Naive thymus-derived CD8-positive, alpha-beta T cell (primary cell): ENCODE data around the gene PLEKHG5. TPM values are rescaled to one million over a fixed set of nuclear protein-coding genes. Genes with fewer than 3 reads are reported as not detected.

Experiments used
- ATAC-seq, 2 donors: fragments of 150-1000 bp; cut with Tn5 transposase in 1 of 2; sonication (Bioruptor Pico), chemical (Tn5 transposase) in 1 of 2; 1 replicate in 1 of 2; 2 replicates in 1 of 2; pipeline ENCODE4 v1.10.0; 2021; ENCODE audit warnings: mild to moderate bottlenecking in 2 of 2, moderate library complexity in 2 of 2
- POLR2A ChIA-PET: fragments of 350-600 bp; sonication (Branson Sonifier 250); formaldehyde crosslinking; loops from one replicate; lab custom pipeline; 2021; ENCODE audit warnings: antibody characterized with exemption; lab: Charles Lee
- DNase-seq, 10 donors: peaks; one replicate each; pipeline versions ENCODE4 v3.0.0 to v3.0.0-alpha.2; 2020 to 2022
- H3K27ac Mint-ChIP-seq, 10 donors: one replicate each; pipeline ENCODE4 v1.8.0; 2020 to 2022; ENCODE audit warnings: mild to moderate bottlenecking in 10 of 10, mixed read lengths in 10 of 10, moderate library complexity in 4 of 10, inconsistent platforms in 1 of 10
- H3K27me3 Mint-ChIP-seq, 5 donors: one replicate each; pipeline ENCODE4 v1.8.0; 2021 to 2022; ENCODE audit warnings: mixed read lengths in 5 of 5
- H3K36me3 Mint-ChIP-seq, 3 donors: one replicate each; pipeline ENCODE4 v1.8.0; 2020 to 2022; ENCODE audit warnings: mixed read lengths in 3 of 3, mild to moderate bottlenecking in 2 of 3, inconsistent platforms in 1 of 3
- H3K4me1 Mint-ChIP-seq, 4 donors: one replicate each; pipeline ENCODE4 v1.8.0; 2021 to 2022; ENCODE audit warnings: mixed read lengths in 4 of 4
- H3K4me3 Mint-ChIP-seq, 10 donors: one replicate each; pipeline ENCODE4 v1.8.0; 2020 to 2022; ENCODE audit warnings: mild to moderate bottlenecking in 10 of 10, mixed read lengths in 10 of 10, moderate library complexity in 6 of 10, inconsistent platforms in 1 of 10
- H3K9me3 Mint-ChIP-seq, 9 donors: one replicate each; pipeline ENCODE4 v1.8.0; 2020 to 2022; ENCODE audit warnings: mixed read lengths in 9 of 9, mild to moderate bottlenecking in 3 of 9, inconsistent platforms in 1 of 9, moderate library complexity in 1 of 9
- polyA plus RNA-seq, 3 donors: library from polyadenylated mRNA; unstranded; fragments of 300-500 nt; fragmentation: Illumina TruSeq; gene quantifications; one replicate each; pipeline ENCODE4 v1.2.3, GENCODE V29; 2021
- total RNA-seq, 8 experiments: library from RNA in 2 of 8; stranded (reverse) in 2 of 8; gene quantifications; one replicate each; pipeline ENCODE4 v1.2.3 and lab custom pipeline; 2021 to 2026

Gene PLEKHG5
- total and polyA plus RNA-seq, 5 experiments from 2014 or later, result 0.57 to 7.0 (median 1.4) TPM

GRCh38 chr1:6465461-6466005, 25.9 kb downstream of the PLEKHG5 start:
- H3K9me3 Mint-ChIP-seq, result no peaks in the 10 kb centered on the region
- H3K27ac Mint-ChIP-seq, result peak overlapping the region; percentile 82 to 96 (median 92)
- peaks cover 24 to 46% (median 40%) of the 10 kb centered on the region in 4 donors for H3K4me1 Mint-ChIP-seq

GRCh38 chr1:6464915-6465314, 26.6 kb downstream of the PLEKHG5 start:
- Mint-ChIP-seq H3K36me3 (peaks cover 0 to 35% (median 12%) of the 10 kb centered on the region in 3 donors), H3K27ac (peak overlapping the region; percentile 87 to 96 (median 93)), H3K9me3 (no peaks in the 10 kb centered on the region), H3K4me1 (peaks cover 26 to 52% (median 44%) of the 10 kb centered on the region in 4 donors), H3K27me3 (peaks cover 0 to 2% (median 0%) of the 10 kb centered on the region in 5 donors), H3K4me3 (peak overlapping the region; percentile 88 to 97 (median 91))
- POLR2A ChIA-PET, result interaction anchor here (1.4 to 3.8 kb wide), 4 partner anchors 10 to 33 kb away, joined by 4 to 25 read pairs (median 8); no protein-coding TSS in a partner anchor
- ATAC-seq (no peak), DNase-seq (no peak)

More at GRCh38 chr1:6465461-6466005, 25.9 kb downstream of the PLEKHG5 start:
- peak overlapping the region; percentile 88 to 97 (median 91) for H3K4me3 Mint-ChIP-seq
- peak; percentile 60 to 65 for ATAC-seq
- POLR2A ChIA-PET, result interaction anchor here (0.7 to 3.8 kb wide), 12 partner anchors 10 to 267 kb away, joined by 3 to 25 read pairs (median 5); partner anchors contain the start of genes ACOT7, ESPN and PLEKHG5
- H3K36me3 Mint-ChIP-seq, result peaks cover 0 to 35% (median 11%) of the 10 kb centered on the region in 3 donors
- peak in 7 of 10 donors; percentile 33 to 57 (median 46) for DNase-seq
- H3K27me3 Mint-ChIP-seq, result peaks cover 0 to 2% (median 0%) of the 10 kb centered on the region in 5 donors

GRCh38 chr1:6464514-6464836, 27.0 kb downstream of the PLEKHG5 start:
- no peak for ATAC-seq
- Mint-ChIP-seq H3K4me3 (peak overlapping the region; percentile 88 to 97 (median 91)), H3K27ac (peak overlapping the region; percentile 87 to 96 (median 92)), H3K4me1 (peaks cover 29 to 57% (median 48%) of the 10 kb centered on the region in 4 donors), H3K36me3 (peaks cover 0 to 35% (median 12%) of the 10 kb centered on the region in 3 donors), H3K9me3 (no peaks in the 10 kb centered on the region), H3K27me3 (peaks cover 0 to 4% (median 0%) of the 10 kb centered on the region in 5 donors)
- POLR2A ChIA-PET, result interaction anchor here (1.6 to 3.8 kb wide), 3 partner anchors 9 to 22 kb away, joined by 5 to 25 read pairs (median 11); no protein-coding TSS in a partner anchor
- no peak for DNase-seq

- Mint-ChIP-seq H3K27me3 (peaks cover 0 to 5% (median 0%) of the 10 kb centered on the region in 5 donors), H3K27ac (peak overlapping the region; percentile 72 to 95 (median 91)), H3K9me3 (no peaks in the 10 kb centered on the region), H3K4me1 (peaks cover 32 to 61% (median 51%) of the 10 kb centered on the region in 4 donors), H3K4me3 (peak overlapping the region in 9 of 10 donors; percentile 21 to 88 (median 54)), H3K36me3 (peaks cover 0 to 35% (median 12%) of the 10 kb centered on the region in 3 donors)
- ATAC-seq (no peak), DNase-seq (no peak)
- POLR2A ChIA-PET, result interaction anchor here (0.8 to 4.7 kb wide), 7 partner anchors 8 to 28 kb away, joined by 3 to 30 read pairs (median 3); partner anchors contain the start of gene PLEKHG5
Observed at GRCh38 chr1:6463120-6463412, 28.4 kb downstream of the PLEKHG5 start.

GRCh38 chr1:6462412-6463119, 28.9 kb downstream of the PLEKHG5 start:
- peaks cover 32 to 62% (median 51%) of the 10 kb centered on the region in 4 donors for H3K4me1 Mint-ChIP-seq
- H3K27ac Mint-ChIP-seq, result peak overlapping the region; percentile 77 to 95 (median 92)
- no peaks in the 10 kb centered on the region for H3K9me3 Mint-ChIP-seq
- DNase-seq, result no peak
- POLR2A ChIA-PET, result interaction anchor here (0.6 to 4.7 kb wide), 8 partner anchors 8 to 150 kb away, joined by 3 to 30 read pairs (median 3); partner anchors contain the start of gene PLEKHG5
- peaks cover 0 to 35% (median 12%) of the 10 kb centered on the region in 3 donors for H3K36me3 Mint-ChIP-seq
- peaks cover 0 to 5% (median 0%) of the 10 kb centered on the region in 5 donors for H3K27me3 Mint-ChIP-seq
- H3K4me3 Mint-ChIP-seq, result peak overlapping the region in 8 of 10 donors; percentile 47 to 82 (median 70)
- no peak for ATAC-seq

- H3K4me3 Mint-ChIP-seq, result peak overlapping the region in 9 of 10 donors; percentile 10 to 92 (median 76)
- H3K4me1 Mint-ChIP-seq, result peaks cover 31 to 69% (median 53%) of the 10 kb centered on the region in 4 donors
- H3K27me3 Mint-ChIP-seq, result peaks cover 0 to 9% (median 3%) of the 10 kb centered on the region in 5 donors
- peak overlapping the region; percentile 77 to 99 (median 93) for H3K27ac Mint-ChIP-seq
- H3K9me3 Mint-ChIP-seq, result no peaks in the 10 kb centered on the region
- H3K36me3 Mint-ChIP-seq, result peaks cover 0 to 39% (median 12%) of the 10 kb centered on the region in 3 donors
- DNase-seq, result no peak
- POLR2A ChIA-PET, result interaction anchor here (0.6 to 4.7 kb wide), 8 partner anchors 7 to 150 kb away, joined by 3 to 30 read pairs (median 4); partner anchors contain the start of genes NOL9, PLEKHG5 and TAS1R1
- no peak for ATAC-seq
Observed at GRCh38 chr1:6461538-6462411, 29.7 kb downstream of the PLEKHG5 start.

- Mint-ChIP-seq H3K36me3 (peaks cover 0 to 42% (median 12%) of the 10 kb centered on the region in 3 donors), H3K4me3 (peak overlapping the region; percentile 76 to 95 (median 91))
Observed at GRCh38 chr1:6461051-6461530, 30.4 kb downstream of the PLEKHG5 start.

GRCh38 chr1:6460301-6461050, 31.0 kb downstream of the PLEKHG5 start:
- Mint-ChIP-seq H3K4me1 (peaks cover 33 to 75% (median 54%) of the 10 kb centered on the region in 4 donors), H3K27me3 (peaks cover 1 to 21% (median 10%) of the 10 kb centered on the region in 5 donors), H3K9me3 (no peaks in the 10 kb centered on the region), H3K27ac (peak overlapping the region; percentile 93 to 99 (median 98)), H3K4me3 (peak overlapping the region; percentile 76 to 95 (median 91)), H3K36me3 (peaks cover 0 to 42% (median 12%) of the 10 kb centered on the region in 3 donors)
- peak; percentile 73 to 94 (median 90) for DNase-seq
- POLR2A ChIA-PET, result interaction anchor here (0.6 to 4.7 kb wide), 17 partner anchors 8 to 244 kb away, joined by 3 to 58 read pairs (median 7); partner anchors contain the start of genes ACOT7, NOL9, PHF13 and PLEKHG5
- ATAC-seq, result peak; percentile 84 to 87

More at GRCh38 chr1:6461051-6461530, 30.4 kb downstream of the PLEKHG5 start:
- peak overlapping the region; percentile 93 to 99 (median 98) for H3K27ac Mint-ChIP-seq
- DNase-seq, result no peak
- POLR2A ChIA-PET, result interaction anchor here (0.6 to 4.7 kb wide), 9 partner anchors 7 to 243 kb away, joined by 4 to 58 read pairs (median 15); partner anchors contain the start of genes ACOT7, NOL9, PLEKHG5 and TAS1R1
- no peaks in the 10 kb centered on the region for H3K9me3 Mint-ChIP-seq
- H3K4me1 Mint-ChIP-seq, result peaks cover 32 to 73% (median 53%) of the 10 kb centered on the region in 4 donors
- ATAC-seq, result no peak
- peaks cover 1 to 15% (median 7%) of the 10 kb centered on the region in 5 donors for H3K27me3 Mint-ChIP-seq

- Mint-ChIP-seq H3K27ac (peak overlapping the region; percentile 93 to 99 (median 98)), H3K4me1 (peaks cover 31 to 71% (median 53%) of the 10 kb centered on the region in 4 donors), H3K4me3 (peak overlapping the region; percentile 76 to 95 (median 91)), H3K36me3 (peaks cover 0 to 40% (median 12%) of the 10 kb centered on the region in 3 donors), H3K9me3 (no peaks in the 10 kb centered on the region), H3K27me3 (peaks cover 1 to 24% (median 10%) of the 10 kb centered on the region in 5 donors)
- peak in 9 of 10 donors; percentile 36 to 78 (median 41) for DNase-seq
- POLR2A ChIA-PET, result interaction anchor here (0.6 to 4.7 kb wide), 18 partner anchors 7 to 154 kb away, joined by 3 to 58 read pairs (median 6); partner anchors contain the start of genes ACOT7, NOL9, PHF13 and PLEKHG5
- peak; percentile 26 to 40 for ATAC-seq
Observed at GRCh38 chr1:6459850-6460265, 31.6 kb downstream of the PLEKHG5 start.

GRCh38 chr1:6456800-6457466, 34.5 kb downstream of the PLEKHG5 start:
- DNase-seq (no peak), ATAC-seq (no peak)
- Mint-ChIP-seq H3K27me3 (peaks cover 4 to 47% (median 23%) of the 10 kb centered on the region in 5 donors), H3K4me1 (peaks cover 21 to 55% (median 36%) of the 10 kb centered on the region in 4 donors), H3K4me3 (peak overlapping the region in 4 of 10 donors; percentile 1 to 34 (median 24)), H3K27ac (peak overlapping the region in 3 of 10 donors; percentile 21 to 44 (median 23)), H3K9me3 (no peaks in the 10 kb centered on the region), H3K36me3 (peaks cover 0 to 26% (median 6%) of the 10 kb centered on the region in 3 donors)
- POLR2A ChIA-PET, result interaction anchor here (0.6 to 3.2 kb wide), 3 partner anchors 10 to 33 kb away, joined by 3 to 25 read pairs (median 4); partner anchors contain the start of gene TNFRSF25
